Left cardiac atrium (tissue), 4 donors: ENCODE results near the gene SETD7. TPM values are rescaled to one million over a fixed set of nuclear protein-coding genes. Genes with fewer than 3 reads are reported as not detected.
"Not testable (repeated sequence)": the region's sequence is repeated elsewhere in the genome, so short reads cannot be mapped to it uniquely, and the experiment has no call there.

ENCODE experiments used
- ATAC-seq, 2 donors: fragments of 200-7000 bp; cut with Tn5 transposase; one replicate each; pipeline ENCODE4 v1.9.1; 2020; ENCODE audit warnings: mild to moderate bottlenecking in 2 of 2, moderate library complexity in 2 of 2
- DNase-seq: peaks from one replicate; pipeline ENCODE4 v3.0.0-alpha.2; 2020
- intact Hi-C, 2 donors: fragments of 100-400 bp; cut with DNase I; formaldehyde crosslinking; loops; one replicate each; pipeline versions ENCODE4 v1.14.1 to v1.15.1; 2022 to 2023
- total RNA-seq, 2 donors: library from RNA; stranded (reverse); fragmentation: NEBNext Ultra II Directional; extraction: Animal tissue kit (Norgen Biotek cat#: 25700); gene quantifications; one replicate each; pipeline ENCODE4 v1.2.1, GENCODE V29; 2021
- donor health status: DM: no; HTN: yes; CAD: no.
- donor health status: DM: no; HTN: yes; CAD: no; lungs with severe emphysema.
- donor health status: DM: yes; HTN: yes; CAD: no.
- donor health status: Dilated cardiomyopathy.

Gene SETD7
- total RNA-seq, 2 donors from 2014 or later, result 51.6 to 52.1 TPM

- ATAC-seq (peak; percentile 98), DNase-seq (peak; percentile 99)
- intact Hi-C loops, result no loop called here
Observed at GRCh38 chr4:139453371-139454110, 102.5 kb downstream of the SETD7 start.

- intact Hi-C loops, result no loop called here
- DNase-seq (no peak), ATAC-seq (peak; percentile 7 to 12)
Observed at GRCh38 chr4:139453041-139453370, 103.0 kb downstream of the SETD7 start.

- ATAC-seq, result no peak
- DNase-seq, result no peak
- intact Hi-C loops, result no loop called here
Observed at GRCh38 chr4:139451997-139452396, 104.0 kb downstream of the SETD7 start.

GRCh38 chr4:139450586-139450985 is 105.4 kb downstream of the SETD7 start:
- intact Hi-C loops, result no loop called here
- DNase-seq (no peak), ATAC-seq (no peak)

GRCh38 chr4:139447078-139447477 is 108.9 kb downstream of the SETD7 start:
- intact Hi-C loops, DNase-seq, ATAC-seq: not testable (repeated sequence)

Other genes with a start within 250 kb of the SETD7 start
- 1 to 10 TPM; 6.3 to 6.6 TPM for gene RAB33B, start 102.1 kb downstream of the SETD7 start, total RNA-seq
- 10 to 100 TPM; 87.4 to 95.1 TPM for gene MGST2, start 109.6 kb upstream of the SETD7 start, total RNA-seq